ENCODE results near the gene GOT1.

GOT1 gene

DNA sequence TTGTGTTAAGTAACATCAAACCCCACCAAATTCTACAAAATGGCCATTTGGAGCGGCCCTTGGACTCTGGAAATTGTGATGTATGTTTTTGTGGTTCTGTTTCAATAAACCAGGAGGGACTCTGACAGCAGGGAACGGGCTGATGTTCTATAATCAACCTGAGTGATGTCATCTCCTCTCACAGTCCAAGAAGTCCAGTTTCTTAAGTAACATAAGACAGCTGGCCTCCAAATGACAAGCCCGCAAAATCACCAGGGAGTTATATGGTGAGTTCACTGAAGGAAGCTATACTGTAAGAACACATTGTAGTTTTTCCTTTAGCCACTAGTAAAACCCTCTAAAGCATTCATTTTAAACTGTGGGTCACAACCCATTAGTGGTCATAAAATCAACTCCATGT, 34.0 kb downstream of the GOT1 start:
- Histone ChIP-seq H3K9me3 (ENCODE audit: control insufficient read depth, insufficient read depth, low read depth, low read length) (no peaks in the 10 kb centered on the region), H3K36me3 (ENCODE audit: control insufficient read depth in 2 of 2, insufficient read depth in 1 of 2, low read length in 2 of 2) (peaks cover 36 to 56% of the 10 kb centered on the region in 2 experiments), H3K27ac (ENCODE audit: extremely low read depth, low read depth, low read length) (peak overlapping the region; percentile 46; the same call in 1 of the 2 replicates), H3K4me3 (ENCODE audit: low read depth, low read length) (no peak overlapping the region), H3K4me1 (ENCODE audit: control insufficient read depth, insufficient read depth, low read length) (peaks cover 19% of the 10 kb centered on the region)
- ChIA-PET CTCF (no interaction called here), POLR2A (interaction anchor here (1.0 kb wide), 1 partner anchor 34 kb away, joined by 4 read pairs; the partner anchor contains the start of gene GOT1)
- TF ChIP-seq ZNF600 (tag by site-specific recombination; IDR thresholded peaks at IDR 0.05) (0 out of 2 replicates have a peak, but pooled peaks have one; percentile 21), PRDM6 (tag by site-specific recombination; IDR thresholded peaks at IDR 0.05) (0 out of 2 replicates have a peak, but pooled peaks have one; percentile 7), FEZF1 (tag by site-specific recombination; IDR thresholded peaks at IDR 0.05) (peak; percentile 29; the same call in 1 of the 2 replicates), ZNF629 (tag by site-specific recombination; IDR thresholded peaks at IDR 0.05) (peak; percentile 52; the same call in 1 of the 2 replicates), KLF7 (tag by site-specific recombination; IDR thresholded peaks at IDR 0.05; ENCODE audit: borderline replicate concordance) (no peak), ZBTB17 (tag by site-specific recombination; IDR thresholded peaks at IDR 0.05) (no peak)
- TF ChIP-seq, protein P1, sequence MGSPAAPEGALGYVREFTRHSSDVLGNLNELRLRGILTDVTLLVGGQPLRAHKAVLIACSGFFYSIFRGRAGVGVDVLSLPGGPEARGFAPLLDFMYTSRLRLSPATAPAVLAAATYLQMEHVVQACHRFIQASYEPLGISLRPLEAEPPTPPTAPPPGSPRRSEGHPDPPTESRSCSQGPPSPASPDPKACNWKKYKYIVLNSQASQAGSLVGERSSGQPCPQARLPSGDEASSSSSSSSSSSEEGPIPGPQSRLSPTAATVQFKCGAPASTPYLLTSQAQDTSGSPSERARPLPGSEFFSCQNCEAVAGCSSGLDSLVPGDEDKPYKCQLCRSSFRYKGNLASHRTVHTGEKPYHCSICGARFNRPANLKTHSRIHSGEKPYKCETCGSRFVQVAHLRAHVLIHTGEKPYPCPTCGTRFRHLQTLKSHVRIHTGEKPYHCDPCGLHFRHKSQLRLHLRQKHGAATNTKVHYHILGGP (tag by site-specific recombination; IDR thresholded peaks at IDR 0.05), result no peak
- TF ChIP-seq, protein P2, sequence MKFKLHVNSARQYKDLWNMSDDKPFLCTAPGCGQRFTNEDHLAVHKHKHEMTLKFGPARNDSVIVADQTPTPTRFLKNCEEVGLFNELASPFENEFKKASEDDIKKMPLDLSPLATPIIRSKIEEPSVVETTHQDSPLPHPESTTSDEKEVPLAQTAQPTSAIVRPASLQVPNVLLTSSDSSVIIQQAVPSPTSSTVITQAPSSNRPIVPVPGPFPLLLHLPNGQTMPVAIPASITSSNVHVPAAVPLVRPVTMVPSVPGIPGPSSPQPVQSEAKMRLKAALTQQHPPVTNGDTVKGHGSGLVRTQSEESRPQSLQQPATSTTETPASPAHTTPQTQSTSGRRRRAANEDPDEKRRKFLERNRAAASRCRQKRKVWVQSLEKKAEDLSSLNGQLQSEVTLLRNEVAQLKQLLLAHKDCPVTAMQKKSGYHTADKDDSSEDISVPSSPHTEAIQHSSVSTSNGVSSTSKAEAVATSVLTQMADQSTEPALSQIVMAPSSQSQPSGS (tag by site-specific recombination; IDR thresholded peaks at IDR 0.05; ENCODE audit: low read depth), result peak; percentile 69; the same call in 1 of the 2 replicates

GRCh38 chr10:99395750-99396445, 34.5 kb downstream of the GOT1 start:
- H3K4me1 ChIP-seq (ENCODE audit: control insufficient read depth, insufficient read depth, low read length), result peaks cover 19% of the 10 kb centered on the region
- H3K36me3 ChIP-seq (ENCODE audit: control insufficient read depth in 2 of 2, insufficient read depth in 1 of 2, low read length in 2 of 2), result peaks cover 33 to 52% of the 10 kb centered on the region in 2 experiments
- no peak overlapping the region for H3K4me3 ChIP-seq (ENCODE audit: low read depth, low read length)
- ChIA-PET CTCF (no interaction called here), POLR2A (interaction anchor here (1.0 kb wide), 1 partner anchor 35 kb away, joined by 4 read pairs; the partner anchor contains the start of gene GOT1)
- H3K9me3 ChIP-seq (ENCODE audit: control insufficient read depth, insufficient read depth, low read depth, low read length), result no peaks in the 10 kb centered on the region
- H3K27ac ChIP-seq (ENCODE audit: extremely low read depth, low read depth, low read length), result peak overlapping the region; percentile 46
- TF ChIP-seq ZNF324 (tag by site-specific recombination; IDR thresholded peaks at IDR 0.05) (no peak), PRDM1 (tag by site-specific recombination; IDR thresholded peaks at IDR 0.05) (peak; percentile 56), ZNF133 (tag by site-specific recombination; IDR thresholded peaks at IDR 0.05) (no peak), ZNF585B (tag by site-specific recombination; IDR thresholded peaks at IDR 0.05) (no peak), KLF9 (tag by site-specific recombination; IDR thresholded peaks at IDR 0.05; ENCODE audit: low read depth) (no peak), ZEB2 (tag by site-specific recombination; IDR thresholded peaks at IDR 0.05) (no peak), ZNF350 (tag by site-specific recombination; IDR thresholded peaks at IDR 0.05) (no peak), TCF7L2 (IDR thresholded peaks at IDR 0.05; ENCODE audit: borderline replicate concordance, low read depth, low read length) (no peak), ZNF768 (tag by site-specific recombination; IDR thresholded peaks at IDR 0.05) (no peak), OSR2 (tag by site-specific recombination; IDR thresholded peaks at IDR 0.05) (peak; percentile 65)
- TF ChIP-seq, protein P3, sequence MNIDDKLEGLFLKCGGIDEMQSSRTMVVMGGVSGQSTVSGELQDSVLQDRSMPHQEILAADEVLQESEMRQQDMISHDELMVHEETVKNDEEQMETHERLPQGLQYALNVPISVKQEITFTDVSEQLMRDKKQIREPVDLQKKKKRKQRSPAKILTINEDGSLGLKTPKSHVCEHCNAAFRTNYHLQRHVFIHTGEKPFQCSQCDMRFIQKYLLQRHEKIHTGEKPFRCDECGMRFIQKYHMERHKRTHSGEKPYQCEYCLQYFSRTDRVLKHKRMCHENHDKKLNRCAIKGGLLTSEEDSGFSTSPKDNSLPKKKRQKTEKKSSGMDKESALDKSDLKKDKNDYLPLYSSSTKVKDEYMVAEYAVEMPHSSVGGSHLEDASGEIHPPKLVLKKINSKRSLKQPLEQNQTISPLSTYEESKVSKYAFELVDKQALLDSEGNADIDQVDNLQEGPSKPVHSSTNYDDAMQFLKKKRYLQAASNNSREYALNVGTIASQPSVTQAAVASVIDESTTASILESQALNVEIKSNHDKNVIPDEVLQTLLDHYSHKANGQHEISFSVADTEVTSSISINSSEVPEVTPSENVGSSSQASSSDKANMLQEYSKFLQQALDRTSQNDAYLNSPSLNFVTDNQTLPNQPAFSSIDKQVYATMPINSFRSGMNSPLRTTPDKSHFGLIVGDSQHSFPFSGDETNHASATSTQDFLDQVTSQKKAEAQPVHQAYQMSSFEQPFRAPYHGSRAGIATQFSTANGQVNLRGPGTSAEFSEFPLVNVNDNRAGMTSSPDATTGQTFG (tag by site-specific recombination; IDR thresholded peaks at IDR 0.05; ENCODE audit: borderline replicate concordance), result no peak
- TF ChIP-seq, protein P4, sequence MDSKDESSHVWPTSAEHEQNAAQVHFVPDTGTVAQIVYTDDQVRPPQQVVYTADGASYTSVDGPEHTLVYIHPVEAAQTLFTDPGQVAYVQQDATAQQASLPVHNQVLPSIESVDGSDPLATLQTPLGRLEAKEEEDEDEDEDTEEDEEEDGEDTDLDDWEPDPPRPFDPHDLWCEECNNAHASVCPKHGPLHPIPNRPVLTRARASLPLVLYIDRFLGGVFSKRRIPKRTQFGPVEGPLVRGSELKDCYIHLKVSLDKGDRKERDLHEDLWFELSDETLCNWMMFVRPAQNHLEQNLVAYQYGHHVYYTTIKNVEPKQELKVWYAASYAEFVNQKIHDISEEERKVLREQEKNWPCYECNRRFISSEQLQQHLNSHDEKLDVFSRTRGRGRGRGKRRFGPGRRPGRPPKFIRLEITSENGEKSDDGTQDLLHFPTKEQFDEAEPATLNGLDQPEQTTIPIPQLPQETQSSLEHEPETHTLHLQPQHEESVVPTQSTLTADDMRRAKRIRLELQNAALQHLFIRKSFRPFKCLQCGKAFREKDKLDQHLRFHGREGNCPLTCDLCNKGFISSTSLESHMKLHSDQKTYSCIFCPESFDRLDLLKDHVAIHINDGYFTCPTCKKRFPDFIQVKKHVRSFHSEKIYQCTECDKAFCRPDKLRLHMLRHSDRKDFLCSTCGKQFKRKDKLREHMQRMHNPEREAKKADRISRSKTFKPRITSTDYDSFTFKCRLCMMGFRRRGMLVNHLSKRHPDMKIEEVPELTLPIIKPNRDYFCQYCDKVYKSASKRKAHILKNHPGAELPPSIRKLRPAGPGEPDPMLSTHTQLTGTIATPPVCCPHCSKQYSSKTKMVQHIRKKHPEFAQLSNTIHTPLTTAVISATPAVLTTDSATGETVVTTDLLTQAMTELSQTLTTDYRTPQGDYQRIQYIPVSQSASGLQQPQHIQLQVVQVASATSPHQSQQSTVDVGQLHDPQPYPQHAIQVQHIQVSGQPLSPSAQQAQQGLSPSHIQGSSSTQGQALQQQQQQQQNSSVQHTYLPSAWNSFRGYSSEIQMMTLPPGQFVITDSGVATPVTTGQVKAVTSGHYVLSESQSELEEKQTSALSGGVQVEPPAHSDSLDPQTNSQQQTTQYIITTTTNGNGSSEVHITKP (tag by site-specific recombination; IDR thresholded peaks at IDR 0.05), result peak; percentile 76
- TF ChIP-seq, protein P5, sequence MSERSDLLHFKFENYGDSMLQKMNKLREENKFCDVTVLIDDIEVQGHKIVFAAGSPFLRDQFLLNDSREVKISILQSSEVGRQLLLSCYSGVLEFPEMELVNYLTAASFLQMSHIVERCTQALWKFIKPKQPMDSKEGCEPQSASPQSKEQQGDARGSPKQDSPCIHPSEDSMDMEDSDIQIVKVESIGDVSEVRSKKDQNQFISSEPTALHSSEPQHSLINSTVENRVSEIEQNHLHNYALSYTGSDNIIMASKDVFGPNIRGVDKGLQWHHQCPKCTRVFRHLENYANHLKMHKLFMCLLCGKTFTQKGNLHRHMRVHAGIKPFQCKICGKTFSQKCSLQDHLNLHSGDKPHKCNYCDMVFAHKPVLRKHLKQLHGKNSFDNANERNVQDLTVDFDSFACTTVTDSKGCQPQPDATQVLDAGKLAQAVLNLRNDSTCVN (tag by site-specific recombination; optimal IDR thresholded peaks at IDR 0.05), result no peak
